HepG2 (cell line): ENCODE measurements around the gene PLK5. TPM values are rescaled to one million over a fixed set of nuclear protein-coding genes. Genes with fewer than 3 reads are reported as not detected.

ENCODE experiments used
- GTF2F1 ChIP-seq: fragments of 150-350 bp; IDR thresholded peaks from 2 replicates; pipeline ENCODE4 v1.6.1; 2014; ENCODE audit warnings: low read length
- HHEX ChIP-seq: IDR thresholded peaks from 2 replicates; pipeline ENCODE4 v1.6.1; 2016; ENCODE audit warnings: control low read depth
- PTBP1 ChIP-seq: fragments of 200-400 bp; formaldehyde crosslinking; IDR thresholded peaks from 2 replicates; pipeline ENCODE4 v1.6.1; 2018; ENCODE audit warnings: low read length, low read depth; ENCODE audit not compliant: poor library complexity, severe bottlenecking
- SNAPC4 ChIP-seq: sonication (generic); formaldehyde crosslinking; IDR thresholded peaks from 2 replicates; pipeline ENCODE4 v1.4.0; 2020; ENCODE audit warnings: mild to moderate bottlenecking, missing genetic modification reagents
- SOX13 ChIP-seq, 3 experiments: fragments of 450-650 bp in 1 of 3; sonication (generic) in 1 of 3; formaldehyde crosslinking in 1 of 3; IDR thresholded peaks in 2 of 3; conservative IDR thresholded peaks in 1 of 3; 2 replicates each; pipeline versions ENCODE4 v1.5.0 to v1.6.1; 2016 to 2020; ENCODE audit warnings: antibody characterized with exemption in 1 of 3, mild to moderate bottlenecking in 1 of 3, missing compliant biosample characterization in 1 of 3, missing genetic modification reagents in 1 of 3, moderate library complexity in 1 of 3
- TERF1 ChIP-seq: sonication (generic); formaldehyde crosslinking; IDR thresholded peaks from 2 replicates; pipeline ENCODE4 v1.8.0; 2022; ENCODE audit warnings: mild to moderate bottlenecking, missing genetic modification reagents, moderate library complexity
- ZNF407 ChIP-seq: sonication (generic); formaldehyde crosslinking; IDR thresholded peaks from one replicate; pipeline ENCODE4 v1.5.1; 2020; ENCODE audit warnings: mild to moderate bottlenecking, missing genetic modification reagents; ENCODE audit errors: not compliant biosample characterization
- ZSCAN25 ChIP-seq: sonication (generic); formaldehyde crosslinking; IDR thresholded peaks from 2 replicates; pipeline ENCODE4 v1.8.0; 2022; ENCODE audit warnings: mild to moderate bottlenecking, missing genetic modification reagents
- ZXDC ChIP-seq: sonication (generic); formaldehyde crosslinking; IDR thresholded peaks from 2 replicates; pipeline ENCODE4 v1.5.0; 2020; ENCODE audit warnings: mild to moderate bottlenecking, missing genetic modification reagents
- polyA plus RNA-seq, 8 experiments: library from polyadenylated mRNA; depleted of rRNA in 3 of 8; stranded (reverse) in 7 of 8; unstranded in 1 of 8; fragments of >200 nt; fragmentation: Illumina TruSeq in 4 of 8; extraction: Trizol in 4 of 8; gene quantifications; 2 replicates each; pipeline versions ENCODE4 v1.2.1 to v1.2.3, GENCODE V29; 2011 to 2016; ENCODE audit warnings: low read depth in 4 of 8, missing spikeins in 1 of 8, mixed read lengths in 1 of 8; ENCODE audit not compliant: insufficient read depth in 1 of 8
- total RNA-seq, 5 experiments: library from RNA; depleted of rRNA; stranded (reverse); fragments of >200 nt; fragmentation: Illumina TruSeq; extraction: Trizol; gene quantifications; 2 replicates each; pipeline ENCODE4 v1.2.3, GENCODE V29; 2016; ENCODE audit warnings: low read depth in 1 of 5

Gene PLK5
- total and polyA plus RNA-seq, 2 of the 13 experiments (the other 11 are each of a cell fraction or from before 2014, with no cell fraction given): not detected

GRCh38 chr19:1568320-1569019, 44.6 kb downstream of the PLK5 start, which contains the start of gene MEX3D (continued):
- TF ChIP-seq ZXDC (CRISPR knock-in tag) (peak; percentile 73; the same call in 1 of the 2 replicates), PTBP1 (no peak), ZSCAN25 (0 out of 2 replicates have a peak, but pooled peaks have one; percentile 66), HHEX (CRISPR knock-in tag) (no peak), GTF2F1 (no peak), SNAPC4 (CRISPR knock-in tag) (0 out of 2 replicates have a peak, but pooled peaks have one; percentile 40), TERF1 (CRISPR knock-in tag) (0 out of 2 replicates have a peak, but pooled peaks have one; percentile 61), SOX13 (IDR thresholded peaks at IDR 0.05) (no peak), SOX13 (CRISPR knock-in tag; conservative IDR thresholded peaks at IDR 0.05 in 1 of 2, IDR thresholded peaks at IDR 0.05 in 1 of 2) (0 out of 4 replicates have a peak, but pooled peaks of 1 of the 2 experiments have one; percentile 13), ZNF407 (CRISPR knock-in tag) (no peak)
